ENCODE results near the gene SIRPD. TPM values are rescaled to one million over a fixed set of nuclear protein-coding genes. Genes with fewer than 3 reads are reported as not detected.

SIRPD gene
- polyA plus RNA-seq, 1 donor (not counting 4 experiments of a cell fraction or from before 2014, with no cell fraction given) = not detected

DNA sequence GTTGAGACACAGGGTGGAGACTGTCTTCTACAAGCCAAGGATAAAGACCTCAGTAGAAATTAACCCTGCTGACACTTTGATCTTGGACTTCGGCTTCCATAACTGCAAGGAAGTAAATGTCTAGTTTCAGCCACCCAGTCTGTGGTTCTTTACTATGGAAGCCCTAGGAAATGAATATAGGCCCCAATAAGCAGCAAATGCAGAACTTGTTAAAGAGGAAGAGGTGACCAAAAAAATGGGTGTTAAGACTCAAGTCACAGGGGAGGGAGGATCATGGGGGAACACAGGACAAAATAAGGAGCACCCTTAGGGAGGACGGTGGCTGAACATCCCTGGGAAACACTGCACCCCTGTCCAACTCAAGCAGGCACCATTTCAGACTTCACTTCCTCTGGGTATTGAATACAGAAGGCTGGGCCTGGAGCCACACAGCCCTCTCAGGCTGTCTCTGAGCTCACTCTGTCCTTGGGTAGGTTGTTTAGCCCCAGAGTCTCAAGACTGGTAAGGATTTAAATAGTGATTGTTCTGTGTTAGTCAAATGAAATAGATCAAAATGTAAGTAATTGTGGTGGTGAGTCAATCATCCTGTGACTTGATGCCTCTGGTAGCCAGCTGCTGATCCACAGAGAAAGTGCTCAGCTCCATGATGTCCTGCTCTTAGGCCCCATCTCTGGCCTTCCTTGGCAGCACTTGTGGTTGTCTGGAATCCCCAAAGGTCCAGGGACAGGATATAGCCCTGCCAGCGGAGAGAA lies 30.5 kb upstream of the SIRPD start:
- no peak for TF ChIP-seq EZH2 (IDR thresholded peaks at IDR 0.05; ENCODE audit: low read length)
- TF ChIP-seq, protein P1, sequence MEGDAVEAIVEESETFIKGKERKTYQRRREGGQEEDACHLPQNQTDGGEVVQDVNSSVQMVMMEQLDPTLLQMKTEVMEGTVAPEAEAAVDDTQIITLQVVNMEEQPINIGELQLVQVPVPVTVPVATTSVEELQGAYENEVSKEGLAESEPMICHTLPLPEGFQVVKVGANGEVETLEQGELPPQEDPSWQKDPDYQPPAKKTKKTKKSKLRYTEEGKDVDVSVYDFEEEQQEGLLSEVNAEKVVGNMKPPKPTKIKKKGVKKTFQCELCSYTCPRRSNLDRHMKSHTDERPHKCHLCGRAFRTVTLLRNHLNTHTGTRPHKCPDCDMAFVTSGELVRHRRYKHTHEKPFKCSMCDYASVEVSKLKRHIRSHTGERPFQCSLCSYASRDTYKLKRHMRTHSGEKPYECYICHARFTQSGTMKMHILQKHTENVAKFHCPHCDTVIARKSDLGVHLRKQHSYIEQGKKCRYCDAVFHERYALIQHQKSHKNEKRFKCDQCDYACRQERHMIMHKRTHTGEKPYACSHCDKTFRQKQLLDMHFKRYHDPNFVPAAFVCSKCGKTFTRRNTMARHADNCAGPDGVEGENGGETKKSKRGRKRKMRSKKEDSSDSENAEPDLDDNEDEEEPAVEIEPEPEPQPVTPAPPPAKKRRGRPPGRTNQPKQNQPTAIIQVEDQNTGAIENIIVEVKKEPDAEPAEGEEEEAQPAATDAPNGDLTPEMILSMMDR (optimal IDR thresholded peaks at IDR 0.05 in 1 of 3, IDR thresholded peaks at IDR 0.05 in 1 of 3, conservative IDR thresholded peaks at IDR 0.05 in 1 of 3; ENCODE audit: extremely low read depth in 1 of 3, insufficient read depth in 2 of 3, low read length in 3 of 3) = no peak
- H3K4me2 ChIP-seq (ENCODE audit: control insufficient read depth, extremely low read depth, insufficient read depth, low read depth, low read length) = no peak overlapping the region
- H3K27me3 ChIP-seq (ENCODE audit: control insufficient read depth, extremely low read depth, insufficient read depth, low read length) = no peaks in the 10 kb centered on the region
- no peak overlapping the region for H3K27ac ChIP-seq (ENCODE audit: control insufficient read depth, insufficient read depth, low read length)
- no peaks in the 10 kb centered on the region for H3K36me3 ChIP-seq (ENCODE audit: control insufficient read depth in 2 of 2, extremely low read depth in 1 of 2, insufficient read depth in 2 of 2, low read length in 2 of 2)
- DNase-seq (ENCODE audit: low read depth, low spot score) (no peak), FAIRE-seq (no peak)
- H4K20me1 ChIP-seq (ENCODE audit: control insufficient read depth, extremely low read depth, insufficient read depth, low read length) = no peaks in the 10 kb centered on the region
- no peaks in the 10 kb centered on the region for H3K4me1 ChIP-seq (ENCODE audit: control insufficient read depth, extremely low read depth, insufficient read depth, low read length)
- no peak overlapping the region for H3K9ac ChIP-seq (ENCODE audit: control insufficient read depth, extremely low read depth, insufficient read depth, low read length)
- no peaks in the 10 kb centered on the region for H3K9me1 ChIP-seq (ENCODE audit: control insufficient read depth, extremely low read depth, insufficient read depth, low read length)
- H2AFZ ChIP-seq (ENCODE audit: control insufficient read depth, low read length) = no peak overlapping the region
- H3K79me2 ChIP-seq (ENCODE audit: control insufficient read depth, insufficient read depth, low read length) = no peaks in the 10 kb centered on the region
- H3K4me3 ChIP-seq (ENCODE audit: control insufficient read depth in 2 of 3, extremely low read depth in 1 of 3, insufficient read depth in 2 of 3, low read depth in 1 of 3, low read length in 3 of 3) = no peak overlapping the region
- dilution Hi-C loops (cut with MboI; ENCODE audit: extremely low pct_ligation_motif_present, low sequenced_read_pairs) = no loop called here
- H3K9me3 ChIP-seq (ENCODE audit: control insufficient read depth, low read depth, low read length) = no peaks in the 10 kb centered on the region

DNA sequence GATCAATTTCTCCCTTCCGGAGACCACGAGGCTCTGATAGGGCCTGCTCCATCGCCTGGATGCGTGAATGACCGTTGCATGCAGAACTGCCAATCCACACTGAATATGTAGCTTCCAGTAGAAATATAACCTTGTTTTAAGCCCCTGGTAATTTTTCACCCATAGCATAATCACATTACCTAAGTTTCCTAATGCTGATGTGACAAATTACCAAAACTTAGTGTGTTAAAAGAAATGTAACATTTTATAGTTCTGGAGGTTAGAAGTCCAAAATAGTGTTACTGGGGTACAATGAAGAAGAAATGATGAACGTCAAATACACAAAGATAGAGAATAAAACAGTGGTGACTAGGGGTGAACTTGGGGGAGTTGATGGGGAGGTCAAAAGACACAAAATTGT lies 22.0 kb upstream of the SIRPD start:
- no peak overlapping the region for H3K4me3 ChIP-seq (ENCODE audit: control insufficient read depth in 2 of 3, extremely low read depth in 1 of 3, insufficient read depth in 2 of 3, low read depth in 1 of 3, low read length in 3 of 3)
- no peak overlapping the region for H3K9ac ChIP-seq (ENCODE audit: control insufficient read depth, extremely low read depth, insufficient read depth, low read length)
- no peak overlapping the region for H2AFZ ChIP-seq (ENCODE audit: control insufficient read depth, low read length)
- no peaks in the 10 kb centered on the region for H3K79me2 ChIP-seq (ENCODE audit: control insufficient read depth, insufficient read depth, low read length)
- H3K9me1 ChIP-seq (ENCODE audit: control insufficient read depth, extremely low read depth, insufficient read depth, low read length) = no peaks in the 10 kb centered on the region
- no peaks in the 10 kb centered on the region for H3K9me3 ChIP-seq (ENCODE audit: control insufficient read depth, low read depth, low read length)
- no peaks in the 10 kb centered on the region for H4K20me1 ChIP-seq (ENCODE audit: control insufficient read depth, extremely low read depth, insufficient read depth, low read length)
- H3K27ac ChIP-seq (ENCODE audit: control insufficient read depth, insufficient read depth, low read length) = no peak overlapping the region
- no peak overlapping the region for H3K4me2 ChIP-seq (ENCODE audit: control insufficient read depth, extremely low read depth, insufficient read depth, low read depth, low read length)
- TF ChIP-seq, protein P1 (optimal IDR thresholded peaks at IDR 0.05 in 1 of 3, IDR thresholded peaks at IDR 0.05 in 1 of 3, conservative IDR thresholded peaks at IDR 0.05 in 1 of 3; ENCODE audit: extremely low read depth in 1 of 3, insufficient read depth in 2 of 3, low read length in 3 of 3) = no peak
- no peak for TF ChIP-seq EZH2 (IDR thresholded peaks at IDR 0.05; ENCODE audit: low read length)
- H3K4me1 ChIP-seq (ENCODE audit: control insufficient read depth, extremely low read depth, insufficient read depth, low read length) = peaks cover 6% of the 10 kb centered on the region
- no peak for DNase-seq (ENCODE audit: low read depth, low spot score)
- H3K27me3 ChIP-seq (ENCODE audit: control insufficient read depth, extremely low read depth, insufficient read depth, low read length) = no peaks in the 10 kb centered on the region
- H3K36me3 ChIP-seq (ENCODE audit: control insufficient read depth in 2 of 2, extremely low read depth in 1 of 2, insufficient read depth in 2 of 2, low read length in 2 of 2) = no peaks in the 10 kb centered on the region
- dilution Hi-C loops (cut with MboI; ENCODE audit: extremely low pct_ligation_motif_present, low sequenced_read_pairs) = no loop called here
- no peak for FAIRE-seq
